HG02798 (cell line): Measurements from ENCODE around the gene UBE2H.
"Not testable (repeated sequence)": the region's sequence is repeated elsewhere in the genome, so short reads cannot be mapped to it uniquely, and the experiment has no call there.

Experiments
- ATAC-seq: cut with Tn5 transposase; IDR thresholded peaks from one replicate; pipeline ENCODE4 v1.9.1; 2021; ENCODE audit warnings: mild to moderate bottlenecking; ENCODE audit not compliant: unreplicated experiment, poor library complexity

Gene UBE2H

GRCh38 chr7:129914536-129915272 is 38.1 kb downstream of the UBE2H start:
- no peak for ATAC-seq

- ATAC-seq, result no peak
Measured at GRCh38 chr7:129913428-129913827, 39.3 kb downstream of the UBE2H start.

GRCh38 chr7:129911790-129912189 is 41.0 kb downstream of the UBE2H start:
- no peak for ATAC-seq

- ATAC-seq, result no peak
Measured at GRCh38 chr7:129909669-129910068, 43.1 kb downstream of the UBE2H start.

- ATAC-seq, result no peak
Measured at GRCh38 chr7:129908181-129908580, 44.6 kb downstream of the UBE2H start.

- ATAC-seq, result no peak
Measured at GRCh38 chr7:129907122-129907736, 45.5 kb downstream of the UBE2H start.

- no peak for ATAC-seq
Measured at GRCh38 chr7:129906700-129907099, 46.1 kb downstream of the UBE2H start.

- ATAC-seq, result peak; percentile 73
Measured at GRCh38 chr7:129903935-129904334, 48.8 kb downstream of the UBE2H start.

GRCh38 chr7:129902788-129903422 is 49.9 kb downstream of the UBE2H start:
- ATAC-seq, result no peak

- ATAC-seq, result no peak
Measured at GRCh38 chr7:129898502-129899160, 54.1 kb downstream of the UBE2H start.

- ATAC-seq, result no peak
Measured at GRCh38 chr7:129898007-129898406, 54.8 kb downstream of the UBE2H start.

- ATAC-seq, result no peak
Measured at GRCh38 chr7:129896568-129897382, 56.0 kb downstream of the UBE2H start.

- ATAC-seq, result not testable (repeated sequence)
Measured at GRCh38 chr7:129894184-129894583, 58.6 kb downstream of the UBE2H start.

- ATAC-seq, result no peak
Measured at GRCh38 chr7:129890090-129890489, 62.7 kb downstream of the UBE2H start.

GRCh38 chr7:129889133-129889844 is 63.5 kb downstream of the UBE2H start:
- no peak for ATAC-seq

- no peak for ATAC-seq
Measured at GRCh38 chr7:129887865-129888264, 64.9 kb downstream of the UBE2H start.

GRCh38 chr7:129886818-129887186 is 66.0 kb downstream of the UBE2H start:
- ATAC-seq, result no peak

GRCh38 chr7:129886167-129886817 is 66.5 kb downstream of the UBE2H start:
- ATAC-seq, result no peak

- no peak for ATAC-seq
Measured at GRCh38 chr7:129884495-129884894, 68.3 kb downstream of the UBE2H start.
